Ishikawa (cell line): ENCODE results near the gene KRT85.

Experiments
- CEBPB ChIP-seq: IDR thresholded peaks from 2 replicates; pipeline ENCODE4 v1.6.1; 2012
- CREB1 ChIP-seq: IDR thresholded peaks from 2 replicates; pipeline ENCODE4 v1.6.1; 2012; ENCODE audit warnings: low read depth
- EGR1 ChIP-seq: IDR thresholded peaks from 2 replicates; pipeline ENCODE4 v1.6.1; 2012
- EP300 ChIP-seq: IDR thresholded peaks from 2 replicates; pipeline ENCODE4 v1.6.1; 2012; ENCODE audit warnings: borderline replicate concordance
- FOXM1 ChIP-seq: IDR thresholded peaks from 2 replicates; pipeline ENCODE4 v1.6.1; 2012; ENCODE audit warnings: low read depth, borderline replicate concordance
- MAX ChIP-seq: IDR thresholded peaks from 2 replicates; pipeline ENCODE4 v1.6.1; 2012
- NFIC ChIP-seq: IDR thresholded peaks from 2 replicates; pipeline ENCODE4 v1.6.1; 2012
- RAD21 ChIP-seq: IDR thresholded peaks from 2 replicates; pipeline ENCODE4 v1.6.1; 2012; ENCODE audit warnings: low read depth
- REST ChIP-seq: IDR thresholded peaks from 2 replicates; pipeline ENCODE4 v1.6.1; 2012; ENCODE audit warnings: low read depth, mild to moderate bottlenecking
- TAF1 ChIP-seq: IDR thresholded peaks from 2 replicates; pipeline ENCODE4 v1.6.1; 2012; ENCODE audit warnings: low read depth, mild to moderate bottlenecking
- TCF12 ChIP-seq: IDR thresholded peaks from 2 replicates; pipeline ENCODE4 v1.6.1; 2012; ENCODE audit warnings: low read depth
- TEAD4 ChIP-seq: IDR thresholded peaks from 2 replicates; pipeline ENCODE4 v1.6.1; 2012
- YY1 ChIP-seq: IDR thresholded peaks from 2 replicates; pipeline ENCODE4 v1.6.1; 2012; ENCODE audit warnings: low read depth
- ZBTB7A ChIP-seq: IDR thresholded peaks from 2 replicates; pipeline ENCODE4 v1.6.1; 2012; ENCODE audit warnings: low read depth
- TF ChIP-seq, protein P1 (sequence below): IDR thresholded peaks from 2 replicates; pipeline ENCODE4 v1.6.1; 2012

Gene KRT85

GRCh38 chr12:52364901-52365489 is 2.3 kb downstream of the KRT85 start:
- no peak for TF ChIP-seq TCF12

- TF ChIP-seq FOXM1 (no peak), EGR1 (no peak), TAF1 (no peak), MAX (no peak)
- TF ChIP-seq, protein P1, sequence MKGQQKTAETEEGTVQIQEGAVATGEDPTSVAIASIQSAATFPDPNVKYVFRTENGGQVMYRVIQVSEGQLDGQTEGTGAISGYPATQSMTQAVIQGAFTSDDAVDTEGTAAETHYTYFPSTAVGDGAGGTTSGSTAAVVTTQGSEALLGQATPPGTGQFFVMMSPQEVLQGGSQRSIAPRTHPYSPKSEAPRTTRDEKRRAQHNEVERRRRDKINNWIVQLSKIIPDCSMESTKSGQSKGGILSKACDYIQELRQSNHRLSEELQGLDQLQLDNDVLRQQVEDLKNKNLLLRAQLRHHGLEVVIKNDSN = no peak
Observed at GRCh38 chr12:52364061-52364460, 3.2 kb downstream of the KRT85 start.

DNA sequence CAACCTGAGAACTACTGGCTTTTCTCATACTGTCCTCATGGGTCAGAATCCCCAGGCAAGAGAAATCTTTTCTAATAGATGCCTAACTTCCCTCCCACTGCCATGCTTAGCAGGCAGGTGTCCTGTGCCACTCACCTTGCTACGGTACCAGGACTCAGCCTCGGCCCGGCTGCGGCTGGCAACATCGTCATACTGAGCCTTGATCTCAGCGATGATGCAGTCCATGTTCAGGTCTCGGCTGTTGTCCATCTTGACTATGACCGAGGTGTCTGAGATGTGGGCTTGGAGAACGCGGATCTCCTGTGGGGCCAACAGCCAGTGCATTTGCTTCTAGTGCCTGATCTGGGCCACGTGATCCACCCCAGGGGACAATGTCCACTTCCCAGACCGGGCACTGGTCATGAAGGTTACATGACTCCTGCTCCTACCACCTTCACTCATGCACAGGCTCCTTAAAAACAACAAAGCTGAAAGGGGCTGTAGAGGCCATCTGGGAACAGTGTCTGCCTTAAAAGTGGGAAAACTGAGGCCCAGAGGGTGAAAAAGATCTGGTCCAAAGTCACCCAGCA is 4.1 kb downstream of the KRT85 start:
- no peak for TF ChIP-seq EGR1
- TF ChIP-seq NFIC = no peak
- no peak for TF ChIP-seq CREB1
- TF ChIP-seq, protein P1 = no peak
- no peak for TF ChIP-seq TAF1
- no peak for TF ChIP-seq RAD21
- TF ChIP-seq TCF12 = no peak
- TF ChIP-seq ZBTB7A = no peak
- TF ChIP-seq CEBPB = no peak
- no peak for TF ChIP-seq FOXM1
- no peak for TF ChIP-seq YY1

GRCh38 chr12:52362118-52362726 is 5.1 kb downstream of the KRT85 start:
- TF ChIP-seq RAD21 (peak; percentile 44; the same call in 1 of the 2 replicates), NFIC (0 out of 2 replicates have a peak, but pooled peaks have one; percentile 18), YY1 (no peak)

DNA sequence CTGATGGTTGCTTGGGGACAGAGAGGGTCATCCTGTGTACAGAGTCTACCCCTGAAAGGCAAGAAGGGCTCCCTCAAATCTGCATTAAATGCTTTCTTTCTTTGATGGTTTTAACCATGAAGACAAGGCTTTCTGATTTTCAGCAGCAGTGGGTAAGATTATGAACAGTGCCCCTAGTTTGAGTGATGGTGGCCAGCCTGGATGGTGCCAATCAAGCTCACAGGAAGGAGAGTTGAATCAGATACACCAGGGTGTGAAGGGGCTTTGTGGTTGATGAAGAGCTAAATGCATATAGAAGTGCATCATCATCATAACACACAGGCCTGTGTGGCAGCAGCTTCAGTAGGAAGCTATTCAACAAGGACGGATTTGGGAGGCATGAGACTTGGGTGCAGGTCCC is 5.7 kb downstream of the KRT85 start:
- TF ChIP-seq MAX = no peak
- no peak for TF ChIP-seq RAD21
- no peak for TF ChIP-seq NFIC
- no peak for TF ChIP-seq ZBTB7A

DNA sequence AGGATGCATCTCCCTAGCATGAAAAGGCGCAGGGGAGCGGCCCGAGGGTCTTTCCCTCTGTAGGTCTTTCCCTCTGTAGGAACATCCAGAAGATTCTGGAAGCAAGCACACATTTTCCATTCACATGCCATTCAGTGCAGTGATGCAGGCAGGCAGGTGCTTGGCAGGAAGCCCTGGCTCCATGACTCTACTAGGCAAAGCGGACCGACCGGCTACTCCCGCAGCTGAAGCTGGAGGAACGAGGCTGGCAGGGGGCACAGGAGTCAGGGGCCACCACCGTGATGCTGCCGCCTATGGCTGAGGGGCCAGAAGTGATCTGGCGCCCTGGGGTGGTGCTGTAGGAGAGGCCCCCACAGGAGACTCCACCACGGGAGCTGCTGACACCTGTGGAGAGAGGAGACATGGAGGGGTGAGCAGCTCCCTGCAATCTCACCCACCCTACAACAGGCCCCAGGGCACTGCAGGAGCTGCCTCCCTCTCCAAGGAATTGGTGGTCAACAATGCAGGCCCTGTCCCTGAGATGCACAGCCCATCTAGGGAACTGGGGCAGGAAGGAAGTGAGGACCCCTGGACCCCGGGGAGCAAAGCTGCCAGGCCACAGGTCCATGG is 6.5 kb downstream of the KRT85 start:
- TF ChIP-seq YY1 = no peak
- TF ChIP-seq FOXM1 = no peak
- TF ChIP-seq RAD21 = no peak
- TF ChIP-seq, protein P1 = no peak
- TF ChIP-seq NFIC = peak; percentile 82
- TF ChIP-seq TAF1 = no peak
- no peak for TF ChIP-seq ZBTB7A
- TF ChIP-seq CREB1 = no peak
- no peak for TF ChIP-seq CEBPB
- TF ChIP-seq TEAD4 = 0 out of 2 replicates have a peak, but pooled peaks have one; percentile 39
- peak; percentile 90 for TF ChIP-seq MAX
- peak; percentile 76 for TF ChIP-seq TCF12
- no peak for TF ChIP-seq REST
- TF ChIP-seq EP300 = peak; percentile 39; the same call in 1 of the 2 replicates
- TF ChIP-seq EGR1 = no peak

DNA sequence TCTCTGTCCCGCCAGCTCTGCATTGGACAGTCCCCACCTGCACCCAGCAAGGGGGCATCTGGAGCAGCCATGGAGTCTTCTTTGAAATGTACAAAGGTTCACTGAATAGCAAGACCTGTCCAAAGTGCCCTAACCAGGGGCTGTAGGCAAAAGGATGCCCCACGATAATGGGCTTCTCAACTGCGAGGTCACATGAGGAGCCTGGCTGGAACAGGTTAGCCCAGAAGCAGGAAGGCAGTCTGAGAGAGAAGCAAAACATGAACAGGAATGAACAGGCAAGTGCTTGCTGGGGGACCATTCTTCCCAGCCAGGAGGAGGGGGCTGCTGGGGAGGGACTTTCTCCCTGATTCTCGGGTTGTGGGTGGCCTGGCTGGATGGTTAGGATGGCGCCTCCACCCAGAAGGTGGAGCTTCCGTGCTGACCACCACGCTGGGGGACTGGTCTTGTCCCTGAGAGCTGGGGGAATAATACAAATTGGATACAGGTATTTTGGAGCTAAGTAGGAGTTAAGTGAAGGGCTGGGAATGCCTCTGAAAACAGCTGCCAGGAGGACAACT is 7.1 kb downstream of the KRT85 start:
- TF ChIP-seq NFIC = no peak
- TF ChIP-seq, protein P1 = no peak
- no peak for TF ChIP-seq CREB1
- TF ChIP-seq CEBPB = no peak
- TF ChIP-seq TEAD4 = no peak
- TF ChIP-seq TCF12 = no peak
- TF ChIP-seq YY1 = no peak
- TF ChIP-seq RAD21 = no peak
- TF ChIP-seq FOXM1 = no peak
- no peak for TF ChIP-seq MAX
- TF ChIP-seq TAF1 = no peak
- no peak for TF ChIP-seq ZBTB7A
- no peak for TF ChIP-seq REST
- no peak for TF ChIP-seq EGR1
- TF ChIP-seq EP300 = no peak
